ENCODE results near the gene AFAP1. TPM values are rescaled to one million over a fixed set of nuclear protein-coding genes. Genes with fewer than 3 reads are reported as not detected.

Gene AFAP1
- total RNA-seq, 2 experiments from 2014 or later, result 18.1 to 18.7 TPM

DNA sequence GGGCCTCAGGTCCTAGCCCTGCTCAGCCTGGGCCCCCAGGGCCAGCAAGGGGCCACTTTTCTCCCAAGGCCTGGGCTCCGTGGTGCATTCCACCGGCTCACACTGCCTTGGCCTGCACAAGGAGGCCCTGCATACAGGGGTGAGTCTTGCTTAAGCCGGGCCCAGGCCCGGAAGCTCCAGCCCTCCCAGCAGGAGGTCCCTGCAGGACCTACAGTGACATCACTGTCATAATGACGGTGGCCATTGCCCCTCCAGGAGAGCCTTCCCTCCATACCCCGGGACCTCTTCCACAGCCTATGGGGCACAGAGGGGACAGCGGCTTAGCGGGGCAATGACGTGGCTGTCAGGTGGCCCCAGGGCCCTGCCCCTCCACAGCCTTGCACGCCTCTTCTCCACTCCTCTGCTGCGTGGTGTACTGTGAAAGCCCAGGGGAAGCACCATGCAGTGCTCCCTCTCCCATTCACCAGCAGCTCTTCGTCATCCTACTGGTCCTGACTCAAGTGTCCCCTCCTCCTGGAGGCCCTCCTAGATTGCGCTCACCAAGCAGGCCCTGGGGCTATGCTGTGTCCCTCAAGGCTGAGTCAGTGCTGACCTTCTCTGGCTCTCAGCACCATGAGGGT lies 32.3 kb upstream of the AFAP1 start:
- ChIA-PET POLR2A (no interaction called here), CTCF (interaction anchor here (0.5 kb wide), 1 partner anchor 1346 kb away, joined by 5 read pairs; no protein-coding TSS in a partner anchor)

- ChIA-PET POLR2A (no interaction called here), CTCF (interaction anchor here (0.9 to 1.5 kb wide), 3 partner anchors 10 to 143 kb away, joined by 3 to 4 read pairs (median 3); no protein-coding TSS in a partner anchor)
These were observed 31.5 kb upstream of the AFAP1 start for GRCh38 chr4:7971159-7971631.

- POLR2A ChIA-PET, result interaction anchor here (0.6 kb wide), 1 partner anchor 103 kb away, joined by 9 read pairs; no protein-coding TSS in a partner anchor
- CTCF ChIA-PET, result interaction anchor here (0.9 to 1.5 kb wide), 5 partner anchors 9 to 166 kb away, joined by 3 to 4 read pairs (median 3); no protein-coding TSS in a partner anchor
These were observed 30.8 kb upstream of the AFAP1 start for GRCh38 chr4:7970361-7970946.

GRCh38 chr4:7968262-7968896 lies 28.7 kb upstream of the AFAP1 start:
- POLR2A ChIA-PET, result no interaction called here
- CTCF ChIA-PET, result interaction anchor here (1.1 to 1.3 kb wide), 3 partner anchors 29 to 166 kb away, joined by 3 read pairs; partner anchors contain the start of gene AFAP1

GRCh38 chr4:7967501-7968261 lies 28.0 kb upstream of the AFAP1 start:
- CTCF ChIA-PET, result interaction anchor here (0.6 to 1.3 kb wide), 3 partner anchors 28 to 164 kb away, joined by 3 read pairs; partner anchors contain the start of gene AFAP1
- POLR2A ChIA-PET, result no interaction called here

GRCh38 chr4:7967063-7967440 lies 27.4 kb upstream of the AFAP1 start:
- ChIA-PET CTCF (interaction anchor here (0.6 to 1.1 kb wide), 2 partner anchors 28 to 123 kb away, joined by 3 read pairs; partner anchors contain the start of gene AFAP1), POLR2A (no interaction called here)

- POLR2A ChIA-PET, result no interaction called here
These were observed 26.8 kb upstream of the AFAP1 start for GRCh38 chr4:7966281-7967062.

DNA sequence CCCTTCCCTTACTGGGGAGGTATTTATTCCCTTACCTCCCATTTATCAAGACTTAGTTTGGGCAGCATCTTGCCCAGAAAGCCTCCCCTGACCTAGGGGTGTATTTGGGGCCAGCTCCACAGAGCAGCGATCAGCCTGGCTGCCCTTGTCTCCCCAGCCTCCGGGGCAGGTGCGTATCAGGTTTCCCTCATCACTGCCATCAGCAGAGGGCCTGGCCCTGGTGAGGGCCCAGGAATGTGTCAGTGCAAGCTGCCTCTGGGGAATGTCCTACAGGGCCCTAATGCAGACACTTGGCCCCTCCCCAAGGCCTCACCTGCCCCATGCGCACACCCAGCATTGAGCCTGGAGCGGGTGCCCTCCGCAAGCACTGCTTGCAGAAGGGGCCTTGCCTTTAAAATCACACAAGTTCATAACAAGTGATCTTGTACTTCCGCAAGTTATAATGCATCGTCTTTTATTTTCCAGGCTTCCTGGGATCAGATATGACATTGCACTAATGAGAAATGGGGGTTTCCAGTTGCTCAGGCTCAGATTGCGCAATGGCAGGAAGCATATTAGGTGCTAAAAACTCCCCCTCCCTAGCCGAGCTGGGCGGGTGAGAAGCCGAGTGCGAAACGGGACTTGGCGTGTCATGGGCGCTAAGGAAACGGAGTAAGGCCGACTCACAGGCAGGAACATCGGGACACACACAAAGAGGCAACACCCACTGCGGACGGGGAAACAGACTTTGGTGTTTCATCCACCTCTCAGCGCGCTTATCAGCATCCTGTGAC lies 25.4 kb upstream of the AFAP1 start:
- CTCF ChIA-PET, result interaction anchor here (1.0 to 1.8 kb wide), 5 partner anchors 13 to 163 kb away, joined by 3 to 5 read pairs (median 3); partner anchors contain the start of gene AFAP1
- POLR2A ChIA-PET, result no interaction called here

More at GRCh38 chr4:7966281-7967062, 26.8 kb upstream of the AFAP1 start:
- CTCF ChIA-PET, result interaction anchor here (1.0 to 1.1 kb wide), 2 partner anchors 160 to 164 kb away, joined by 3 read pairs; no protein-coding TSS in a partner anchor

DNA sequence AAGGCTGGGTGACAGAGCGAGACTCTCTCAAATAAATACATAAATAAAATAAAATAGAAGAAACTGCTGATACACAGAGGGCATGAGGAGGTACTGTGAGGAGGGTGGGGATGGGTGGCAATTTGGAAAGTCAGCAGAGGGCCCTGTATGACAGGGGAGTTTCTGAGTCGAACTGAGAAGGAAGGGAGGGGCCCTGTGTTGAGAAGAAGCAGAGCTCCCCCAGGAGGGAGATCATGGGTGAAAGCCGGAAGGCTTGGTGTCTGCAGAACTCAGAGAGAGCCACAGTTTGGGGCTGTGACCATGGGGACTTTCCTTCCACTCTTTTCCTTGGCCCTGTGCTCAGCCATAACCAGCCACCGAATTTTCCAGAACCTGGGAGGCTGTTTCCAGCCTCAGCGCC lies 24.8 kb upstream of the AFAP1 start:
- ChIA-PET POLR2A (no interaction called here), CTCF (interaction anchor here (1.2 to 1.8 kb wide), 3 partner anchors 14 to 27 kb away, joined by 3 to 5 read pairs (median 5); partner anchors contain the start of gene AFAP1)

- CTCF ChIA-PET, result interaction anchor here (1.2 to 1.5 kb wide), 2 partner anchors 14 to 27 kb away, joined by 3 to 5 read pairs; no protein-coding TSS in a partner anchor
These were observed 24.0 kb upstream of the AFAP1 start for GRCh38 chr4:7963691-7964090.

GRCh38 chr4:7962609-7963508 lies 23.2 kb upstream of the AFAP1 start:
- ChIA-PET POLR2A (no interaction called here), CTCF (no interaction called here)

More at GRCh38 chr4:7963691-7964090, 24.0 kb upstream of the AFAP1 start:
- POLR2A ChIA-PET, result no interaction called here

DNA sequence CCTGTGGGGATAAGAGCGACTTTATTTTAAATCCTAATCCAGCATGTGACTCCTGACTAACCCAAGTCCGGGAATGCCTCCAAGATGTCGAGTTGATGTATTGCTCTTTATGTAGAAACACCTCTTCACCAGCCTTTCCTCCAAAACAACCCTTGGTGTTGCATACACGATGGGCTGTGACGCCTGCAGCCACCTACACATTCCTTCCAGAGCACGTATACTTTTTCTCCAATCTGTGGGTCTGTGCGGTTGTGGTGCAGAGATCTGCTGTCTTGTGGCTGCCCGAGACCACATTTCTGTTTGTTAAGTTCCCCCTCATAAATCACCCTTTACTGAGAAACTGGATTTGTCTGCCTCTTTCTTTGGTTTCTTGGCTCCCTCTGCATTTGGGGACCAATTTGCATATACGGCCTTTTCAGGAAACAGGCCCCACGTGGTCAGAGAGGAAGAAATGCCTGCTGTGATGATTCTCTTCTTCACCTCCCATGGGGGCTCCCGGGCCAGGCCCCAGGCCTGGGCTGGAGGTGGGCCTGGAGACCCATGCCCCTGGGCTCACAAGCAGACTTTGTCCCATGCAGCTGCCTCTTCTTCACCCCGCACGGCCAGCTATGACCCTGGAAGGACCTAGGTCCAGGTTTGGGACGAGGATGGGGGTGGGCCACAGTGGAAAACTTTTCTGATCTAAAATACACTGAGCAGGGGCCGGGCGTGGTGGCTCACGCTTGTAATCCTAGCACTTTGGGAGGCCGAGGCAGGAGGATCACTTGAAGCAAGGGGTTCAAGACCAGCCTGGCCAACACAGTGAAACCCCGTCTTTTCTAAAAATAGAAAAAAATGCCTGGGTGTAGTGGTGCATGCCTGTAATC lies 21.4 kb upstream of the AFAP1 start:
- CTCF ChIA-PET, result interaction anchor here (1.0 to 2.1 kb wide), 5 partner anchors 9 to 159 kb away, joined by 3 to 6 read pairs (median 4); partner anchors contain the start of gene AFAP1
- POLR2A ChIA-PET, result interaction anchor here (2.0 kb wide), 1 partner anchor 22 kb away, joined by 10 read pairs; the partner anchor contains the start of gene AFAP1

DNA sequence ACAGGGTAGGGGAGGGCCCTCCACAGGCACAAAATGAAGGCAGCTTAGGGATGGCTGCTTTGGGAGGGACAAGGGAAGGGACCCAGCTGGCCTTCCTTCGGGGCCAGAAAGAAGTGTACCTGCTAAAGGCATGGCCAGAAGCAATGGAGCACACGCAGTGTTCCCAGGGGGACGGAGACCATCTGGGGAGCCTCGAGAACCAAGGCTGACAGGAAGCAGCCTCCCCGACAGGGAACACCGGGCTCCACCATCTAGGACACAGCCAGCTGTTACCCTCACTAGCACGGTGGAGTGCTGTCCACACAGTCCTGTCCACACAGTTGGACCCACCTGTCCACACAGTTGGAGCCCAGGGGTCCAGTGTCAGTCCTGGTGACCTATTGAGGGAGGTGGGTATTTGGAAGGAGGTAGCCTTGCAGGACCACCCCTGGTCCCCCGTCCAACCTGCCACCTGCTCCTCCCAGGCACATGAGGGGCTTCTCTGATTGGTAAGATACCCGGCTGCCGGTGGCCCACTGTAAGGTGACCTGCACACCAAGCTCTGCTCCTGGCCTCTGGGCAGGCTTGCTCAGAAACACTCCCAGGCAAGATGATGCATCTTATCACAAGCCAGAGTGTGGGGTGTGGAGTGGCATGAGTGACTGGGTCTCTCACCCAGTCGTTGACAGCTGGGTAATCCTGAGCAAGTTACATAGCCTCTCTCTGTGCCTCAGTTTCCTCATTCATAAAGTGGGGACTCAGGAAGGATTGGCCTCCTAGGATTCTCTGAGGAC lies 20.5 kb upstream of the AFAP1 start:
- CTCF ChIA-PET, result interaction anchor here (1.0 to 2.1 kb wide), 6 partner anchors 10 to 158 kb away, joined by 3 to 6 read pairs (median 4); partner anchors contain the start of gene AFAP1

GRCh38 chr4:7959078-7959477 lies 19.4 kb upstream of the AFAP1 start:
- POLR2A ChIA-PET, result no interaction called here
- CTCF ChIA-PET, result interaction anchor here (1.5 kb wide), 1 partner anchor 29 kb away, joined by 3 read pairs; no protein-coding TSS in a partner anchor

More for the DNA sequence above, 20.5 kb upstream of the AFAP1 start:
- POLR2A ChIA-PET, result interaction anchor here (0.7 to 2.0 kb wide), 2 partner anchors 21 to 28 kb away, joined by 3 to 10 read pairs; partner anchors contain the start of gene AFAP1

All from activated CD8-positive, alpha-beta memory T cell treated with anti-CD3 and anti-CD28 coated beads for 36 hours (primary cell).